ENCODE measurements around the gene HOXB9.

GRCh38 chr17:48575673-48576478 lies 50.3 kb downstream of the HOXB9 start:
- no peak for TF ChIP-seq RARB (CRISPR knock-in tag; IDR thresholded peaks at IDR 0.05)
- no peak for TF ChIP-seq POU6F1 (CRISPR knock-in tag; IDR thresholded peaks at IDR 0.05; ENCODE audit: borderline replicate concordance, low read depth)
- TF ChIP-seq ZFP3 (CRISPR knock-in tag; IDR thresholded peaks at IDR 0.05), result no peak
- no peak for TF ChIP-seq TSHZ2 (CRISPR knock-in tag; IDR thresholded peaks at IDR 0.05)
- no peak for TF ChIP-seq ISL1 (CRISPR knock-in tag; IDR thresholded peaks at IDR 0.05)

Data from SK-N-SH treated with all-trans-retinoic acid at 6 μM for 48 hours (cell line).